GM12865 (cell line): Measurements from ENCODE around the gene ACTA2.

ENCODE experiments used
- DNase-seq: peaks from one replicate; pipeline ENCODE4 v3.0.0; 2010; ENCODE audit warnings: low read depth
- H3K4me3 ChIP-seq: 2 replicates; pipeline ENCODE4 v1.5.1; 2011; ENCODE audit warnings: mild to moderate bottlenecking, low read depth, low read length, control low read depth
- CTCF ChIP-seq: IDR thresholded peaks from 2 replicates; pipeline ENCODE4 v1.5.1; 2011; ENCODE audit warnings: low read length, control low read depth, low read depth, inconsistent platforms; ENCODE audit not compliant: insufficient read depth; ENCODE audit errors: missing control alignments

Gene ACTA2

GRCh38 chr10:88954458-88955083 lies 2.0 kb upstream of the ACTA2 start:
- no peak overlapping the region for H3K4me3 ChIP-seq
- DNase-seq, result no peak

GRCh38 chr10:88953662-88954061 lies 1.1 kb upstream of the ACTA2 start:
- H3K4me3 ChIP-seq, result no peak overlapping the region
- DNase-seq, result no peak
- no peak for TF ChIP-seq CTCF

More at GRCh38 chr10:88954458-88955083, 2.0 kb upstream of the ACTA2 start:
- TF ChIP-seq CTCF, result no peak

GRCh38 chr10:88949912-88950837 lies 2.4 kb downstream of the ACTA2 start:
- no peak for DNase-seq

GRCh38 chr10:88949051-88949450 lies 3.5 kb downstream of the ACTA2 start:
- no peak for TF ChIP-seq CTCF
- no peak for DNase-seq
- no peak overlapping the region for H3K4me3 ChIP-seq

More at GRCh38 chr10:88949912-88950837, 2.4 kb downstream of the ACTA2 start:
- no peak overlapping the region for H3K4me3 ChIP-seq
- no peak for TF ChIP-seq CTCF

- TF ChIP-seq CTCF, result no peak
- no peak overlapping the region for H3K4me3 ChIP-seq
- no peak for DNase-seq
Observed at GRCh38 chr10:88946965-88947590, 5.5 kb downstream of the ACTA2 start.

GRCh38 chr10:88946200-88946599 lies 6.4 kb downstream of the ACTA2 start:
- no peak for DNase-seq
- H3K4me3 ChIP-seq, result no peak overlapping the region
- TF ChIP-seq CTCF, result no peak
